GM19099 (cell line): ENCODE data around the gene OSBPL10.

Experiments used
- POLR2A ChIP-seq: IDR thresholded peaks from 3 replicates; pipeline ENCODE4 v1.6.1; 2011; ENCODE audit warnings: low read depth; ENCODE audit not compliant: insufficient read length; ENCODE audit errors: extremely low read depth

Gene OSBPL10

GRCh38 chr3:31896648-31897433 lies 84.2 kb downstream of the OSBPL10 start:
- TF ChIP-seq POLR2A = no peak

DNA sequence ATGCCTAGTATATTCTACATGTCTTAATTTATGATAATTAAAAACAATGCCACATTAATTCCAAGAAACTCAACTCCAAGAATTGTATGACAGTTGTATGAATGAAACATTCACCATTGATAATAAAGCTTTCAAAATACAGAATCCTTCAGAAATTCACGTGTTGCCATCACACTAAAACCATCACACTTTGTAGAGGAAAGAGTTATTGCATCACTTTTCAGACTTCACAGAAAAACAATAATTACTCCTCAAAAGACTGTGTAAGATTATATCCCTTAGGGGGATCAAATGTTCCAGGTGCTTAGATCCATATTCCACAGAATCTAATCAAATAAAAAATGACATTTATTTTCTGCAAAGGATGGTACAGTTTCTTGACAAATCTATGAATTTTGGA lies 85.0 kb downstream of the OSBPL10 start:
- TF ChIP-seq POLR2A = no peak

DNA sequence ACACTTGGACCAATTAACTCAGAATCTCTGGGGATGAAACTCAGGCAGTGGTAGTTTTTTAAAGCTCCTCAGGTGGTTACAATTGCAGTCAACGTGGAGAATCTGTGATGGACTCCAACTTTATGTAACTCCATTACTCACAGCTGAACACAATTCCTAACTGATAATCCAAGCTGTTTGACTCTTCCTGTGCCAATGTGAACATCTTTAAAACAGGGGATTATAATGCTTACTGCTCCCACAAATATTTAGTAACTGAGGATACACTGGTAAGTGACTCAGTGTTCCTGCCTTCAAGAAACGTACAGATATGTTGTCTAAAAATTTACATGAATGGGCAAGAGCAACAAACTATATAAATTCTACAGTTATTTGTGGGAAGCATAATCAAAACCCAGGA lies 85.6 kb downstream of the OSBPL10 start:
- TF ChIP-seq POLR2A = no peak

- no peak for TF ChIP-seq POLR2A
Observed at GRCh38 chr3:31892916-31893573, 88.0 kb downstream of the OSBPL10 start.

GRCh38 chr3:31892500-31892899 lies 88.6 kb downstream of the OSBPL10 start:
- no peak for TF ChIP-seq POLR2A

DNA sequence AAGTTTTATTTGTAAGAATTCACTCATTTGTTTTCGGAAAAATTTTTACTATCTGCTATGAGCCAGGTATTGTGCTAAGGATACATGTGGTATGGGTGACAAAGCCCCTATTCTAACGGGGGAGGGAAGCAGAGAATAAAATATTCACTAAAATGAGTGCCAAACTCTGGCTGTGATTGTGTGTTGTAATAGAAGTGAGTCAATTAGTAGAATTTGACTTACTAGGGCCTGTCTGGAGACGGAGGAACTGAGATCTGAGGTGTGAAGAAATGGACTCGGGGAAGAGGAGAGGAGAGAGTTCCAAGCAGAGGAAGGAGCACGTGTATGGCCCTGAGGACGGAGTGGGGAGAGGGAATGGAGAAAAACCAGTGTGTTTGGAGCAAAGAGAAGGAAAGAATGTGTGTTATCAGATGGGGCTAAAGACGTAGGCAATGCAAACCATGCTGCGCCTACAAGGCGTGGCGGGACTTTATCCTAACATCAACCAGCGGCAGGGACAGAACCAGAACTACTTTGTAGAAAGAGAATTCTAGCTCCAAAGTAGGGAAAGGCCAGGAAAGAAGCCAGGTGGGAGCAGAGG lies 89.1 kb downstream of the OSBPL10 start:
- no peak for TF ChIP-seq POLR2A

GRCh38 chr3:31890742-31891469 lies 90.2 kb downstream of the OSBPL10 start:
- TF ChIP-seq POLR2A = no peak

DNA sequence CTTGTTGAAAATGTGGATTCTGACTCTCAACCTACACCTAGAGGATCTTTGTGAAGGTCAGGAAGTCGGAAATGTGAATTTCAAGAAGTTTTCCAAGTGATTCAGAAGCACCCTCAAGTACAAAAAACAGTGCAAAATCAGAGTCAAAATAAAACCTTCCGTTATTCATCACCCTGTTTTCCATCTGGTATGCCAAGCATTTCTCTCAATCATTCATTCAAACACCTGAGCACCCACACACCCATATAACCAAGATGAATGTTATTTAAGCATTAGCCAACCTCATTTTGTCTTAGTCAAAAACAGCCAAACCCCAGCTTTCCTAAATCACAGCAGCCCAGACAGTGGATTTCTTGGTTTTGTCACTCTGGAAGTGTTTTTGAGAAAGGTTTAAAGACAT lies 91.1 kb downstream of the OSBPL10 start:
- TF ChIP-seq POLR2A = no peak

DNA sequence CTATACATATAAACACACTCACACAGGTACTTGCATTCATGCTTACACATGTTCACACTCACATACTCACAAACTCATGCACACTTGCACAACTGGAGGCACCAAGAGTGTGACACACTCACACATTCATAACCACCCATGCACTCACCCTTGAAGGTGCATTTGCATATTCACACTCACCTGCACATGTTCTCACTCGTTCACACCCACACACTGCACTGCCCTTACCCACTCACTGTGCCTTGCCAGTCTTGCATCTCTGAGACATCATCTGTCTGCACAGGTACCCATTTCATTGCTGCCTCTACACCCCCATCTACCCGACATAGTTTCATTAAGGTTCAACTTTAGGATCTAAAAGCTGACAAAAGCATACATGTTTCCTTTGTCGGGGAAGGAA lies 95.8 kb downstream of the OSBPL10 start:
- TF ChIP-seq POLR2A = no peak

- no peak for TF ChIP-seq POLR2A
Observed at GRCh38 chr3:31884251-31884650, 96.8 kb downstream of the OSBPL10 start.

- no peak for TF ChIP-seq POLR2A
Observed at GRCh38 chr3:31882895-31883294, 98.2 kb downstream of the OSBPL10 start.

DNA sequence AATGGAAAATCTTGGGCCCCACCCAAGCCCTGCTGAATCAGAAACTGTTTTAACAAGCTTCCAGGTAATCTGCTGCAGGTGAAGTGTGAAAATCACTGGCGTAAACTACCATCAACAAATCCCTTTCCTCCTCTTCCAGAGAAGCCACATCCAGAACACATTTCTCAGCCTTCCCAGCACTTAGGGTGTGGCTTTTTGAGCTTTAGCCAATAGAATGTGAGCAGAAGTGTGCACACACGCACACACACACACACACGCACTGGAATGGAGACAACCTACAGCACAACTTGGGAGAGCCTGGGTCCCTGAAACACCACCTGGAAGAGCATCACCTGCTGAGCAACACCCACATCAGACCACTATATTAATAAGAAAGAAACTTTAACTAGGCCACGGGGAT lies 98.6 kb downstream of the OSBPL10 start:
- no peak for TF ChIP-seq POLR2A

DNA sequence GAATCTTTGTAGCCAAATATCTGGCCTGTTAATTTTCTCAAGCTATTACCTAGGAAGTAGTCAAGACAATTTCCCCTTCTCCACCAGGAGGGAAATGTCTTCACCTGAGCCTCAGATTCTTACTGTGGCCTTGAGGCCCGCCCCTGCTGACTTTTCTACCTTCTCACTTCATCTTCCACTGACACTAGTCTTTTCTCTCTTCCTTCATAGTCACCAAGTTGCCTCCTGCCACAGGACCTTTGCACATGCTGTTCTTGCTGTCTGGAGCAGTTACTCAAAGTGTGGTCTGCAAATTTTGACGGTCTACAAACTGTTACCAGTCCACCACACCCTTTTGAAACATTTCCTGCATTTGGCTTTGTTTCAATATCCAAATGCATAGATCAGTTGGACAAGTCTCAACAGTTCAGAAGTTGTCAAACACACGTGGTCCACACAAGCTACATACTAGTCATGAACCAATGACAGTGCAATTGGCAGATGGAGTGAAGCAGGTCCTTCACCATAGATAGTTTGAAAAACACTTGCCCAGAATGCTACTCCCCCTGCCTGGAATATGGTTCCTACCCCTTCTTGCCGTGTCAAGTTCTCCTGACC lies 100.5 kb downstream of the OSBPL10 start:
- TF ChIP-seq POLR2A = no peak

DNA sequence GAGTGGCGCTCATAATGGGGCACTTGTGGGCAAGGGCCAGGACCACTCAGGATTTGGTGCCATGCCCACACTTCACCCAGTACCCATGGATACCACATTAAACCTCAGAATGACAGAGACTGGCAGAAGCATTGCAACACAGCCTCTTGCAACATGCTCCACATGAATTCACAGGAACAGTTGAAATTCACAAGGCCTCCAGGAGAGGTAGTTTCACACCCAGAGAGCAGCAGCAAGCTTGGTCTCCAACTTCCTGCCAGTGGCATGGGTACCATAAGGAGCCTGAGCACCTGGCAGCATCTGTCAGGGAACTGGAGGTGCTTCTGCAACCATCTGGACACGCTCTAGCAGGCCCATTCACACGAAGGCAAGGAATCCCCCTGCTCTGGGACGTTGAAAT lies 101.0 kb downstream of the OSBPL10 start:
- TF ChIP-seq POLR2A = no peak

DNA sequence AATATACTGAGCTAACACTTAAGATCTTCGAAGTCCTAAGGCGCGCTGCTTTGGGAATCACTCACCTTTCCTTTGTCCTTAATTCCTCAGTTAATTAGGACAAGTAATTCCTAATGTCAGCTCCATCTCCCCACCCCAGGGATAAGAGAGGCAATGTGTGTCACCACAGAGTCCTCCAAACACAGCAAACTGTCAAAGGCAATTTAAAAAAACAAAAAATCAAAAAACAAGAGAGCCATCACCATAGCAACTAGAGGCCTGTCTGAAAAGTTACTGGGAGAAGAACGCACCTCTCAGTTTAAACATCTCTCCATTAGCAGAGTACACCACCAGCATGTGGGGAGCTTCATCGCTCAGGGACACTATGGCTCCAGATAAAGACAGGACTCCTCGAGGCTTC lies 101.7 kb downstream of the OSBPL10 start:
- TF ChIP-seq POLR2A = no peak
